Common myeloid progenitor, CD34-positive (primary cell): ENCODE results near the gene MSS51.

Experiments used
- CTCF ChIA-PET: fragments of 350-600 bp; sonication (Branson Sonifier 250); formaldehyde crosslinking; loops from one replicate; lab custom pipeline; 2021; ENCODE audit warnings: antibody characterized with exemption; lab: Charles Lee
- POLR2A ChIA-PET: fragments of 350-600 bp; sonication (Branson Sonifier 250); formaldehyde crosslinking; loops from one replicate; lab custom pipeline; 2021; ENCODE audit warnings: antibody characterized with exemption; lab: Charles Lee
- DNase-seq, 3 donors: peaks; one replicate each; pipeline versions ENCODE4 v3.0.0 to v3.0.0-alpha.2; 2013
- H3K27ac ChIP-seq, 2 experiments: 1 replicate in 1 of 2; 2 replicates in 1 of 2; pipeline ENCODE4 v1.7.0; 2013; ENCODE audit warnings: inconsistent platforms in 2 of 2, low read length in 2 of 2, mild to moderate bottlenecking in 2 of 2, low read depth in 1 of 2, moderate library complexity in 1 of 2; ENCODE audit not compliant: severe bottlenecking in 2 of 2, insufficient read depth in 1 of 2, poor library complexity in 1 of 2
- H3K27me3 ChIP-seq, 5 experiments: replicated peaks in 2 of 5; 1 replicate in 3 of 5; 2 replicates in 2 of 5; pipeline versions ENCODE4 v1.6.1 to v1.7.0; 2013; ENCODE audit warnings: low read length in 4 of 5, mild to moderate bottlenecking in 2 of 5, moderate library complexity in 2 of 5, inconsistent platforms in 1 of 5; ENCODE audit not compliant: insufficient read depth in 5 of 5, control insufficient read depth in 4 of 5
- H3K36me3 ChIP-seq, 4 experiments: 1 replicate in 2 of 4; 2 replicates in 2 of 4; pipeline versions ENCODE4 v1.6.1 to v1.7.0; 2013; ENCODE audit warnings: low read length in 3 of 4, control low read depth in 1 of 4, mild to moderate bottlenecking in 1 of 4; ENCODE audit not compliant: control insufficient read depth in 4 of 4, insufficient read depth in 4 of 4
- H3K4me1 ChIP-seq, 4 experiments: 1 replicate in 3 of 4; 2 replicates in 1 of 4; pipeline versions ENCODE4 v1.6.1 to v1.7.1; 2013; ENCODE audit warnings: low read length in 3 of 4, mild to moderate bottlenecking in 3 of 4, control low read depth in 1 of 4, inconsistent platforms in 1 of 4, moderate library complexity in 1 of 4; ENCODE audit not compliant: control insufficient read depth in 4 of 4, insufficient read depth in 4 of 4; ENCODE audit errors: control extremely low read depth in 1 of 4
- H3K4me3 ChIP-seq, 7 experiments: 1 replicate in 4 of 7; 2 replicates in 3 of 7; pipeline versions ENCODE4 v1.5.1 to v1.7.0; 2013; ENCODE audit warnings: mild to moderate bottlenecking in 7 of 7, low read length in 6 of 7, moderate library complexity in 6 of 7, inconsistent platforms in 2 of 7, low read depth in 2 of 7, control low read depth in 1 of 7; ENCODE audit not compliant: insufficient read depth in 4 of 7, control insufficient read depth in 1 of 7; ENCODE audit errors: extremely low read depth in 1 of 7
- H3K9me3 ChIP-seq, 5 experiments: 1 replicate in 4 of 5; 2 replicates in 1 of 5; pipeline versions ENCODE4 v1.6.1 to v1.7.1; 2013; ENCODE audit warnings: low read length in 4 of 5, mild to moderate bottlenecking in 2 of 5, inconsistent platforms in 1 of 5, low read depth in 1 of 5, moderate library complexity in 1 of 5; ENCODE audit not compliant: control insufficient read depth in 4 of 5, insufficient read depth in 2 of 5; ENCODE audit errors: control extremely low read depth in 1 of 5
- WGBS: methylation state at CpG from one replicate; pipeline ENCODE4 v1.1.5; 2013; ENCODE audit not compliant: insufficient coverage; 5-methylcytosine and 5-hydroxymethylcytosine counted together

The MSS51 gene

DNA sequence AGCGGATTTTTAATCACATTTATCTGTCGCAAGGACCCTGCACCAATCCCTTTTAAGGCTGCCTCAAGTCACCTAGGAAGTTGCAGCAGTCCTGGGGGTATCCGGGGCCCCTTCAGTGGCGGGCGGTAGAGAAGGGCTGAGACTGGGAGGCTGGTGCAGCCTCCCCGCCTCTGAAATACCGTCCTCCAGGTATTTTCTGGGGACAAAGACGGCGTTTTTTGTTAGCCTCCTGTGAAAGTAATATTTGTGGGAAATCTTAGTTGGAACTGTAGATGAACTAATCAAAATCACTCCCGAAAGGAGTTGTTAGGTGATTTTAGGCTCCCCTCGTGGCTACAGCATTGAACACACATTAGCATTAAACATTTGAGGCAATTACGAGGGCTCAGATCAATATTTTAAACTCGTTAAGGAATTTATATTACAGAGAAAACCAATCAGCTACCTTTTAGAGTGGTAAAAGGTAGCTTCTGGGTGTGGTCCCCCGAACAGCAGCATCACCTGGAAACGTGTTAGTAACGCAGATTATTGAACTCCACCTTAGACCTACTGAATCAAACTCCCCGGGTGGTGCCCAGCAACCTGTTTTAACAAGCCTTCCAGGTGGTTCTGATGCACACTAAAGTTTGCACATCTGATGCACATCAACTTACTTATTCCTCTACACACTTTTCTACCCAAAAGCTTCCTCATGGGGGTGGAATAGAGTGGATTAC, 19.0 kb downstream of the MSS51 start:
- POLR2A ChIA-PET, result no interaction called here
- peak overlapping the region; percentile 33 to 98 for H3K27ac ChIP-seq
- CTCF ChIA-PET, result interaction anchor here (1.4 kb wide), 1 partner anchor 13 kb away, joined by 3 read pairs; no protein-coding TSS in a partner anchor
- H3K27me3 ChIP-seq, result peaks cover 0 to 1% (median 0%) of the 10 kb centered on the region in 5 experiments
- H3K4me3 ChIP-seq, result peak overlapping the region; percentile 74 to 97 (median 95)
- H3K9me3 ChIP-seq, result no peaks in the 10 kb centered on the region
- 2% methylated on average over 9 of the region's 17 CpGs for WGBS
- H3K36me3 ChIP-seq, result no peaks in the 10 kb centered on the region
- DNase-seq, result peak in 1 of 3 donors; percentile 7
- H3K4me1 ChIP-seq, result peaks cover 9 to 27% (median 19%) of the 10 kb centered on the region in 4 experiments

DNA sequence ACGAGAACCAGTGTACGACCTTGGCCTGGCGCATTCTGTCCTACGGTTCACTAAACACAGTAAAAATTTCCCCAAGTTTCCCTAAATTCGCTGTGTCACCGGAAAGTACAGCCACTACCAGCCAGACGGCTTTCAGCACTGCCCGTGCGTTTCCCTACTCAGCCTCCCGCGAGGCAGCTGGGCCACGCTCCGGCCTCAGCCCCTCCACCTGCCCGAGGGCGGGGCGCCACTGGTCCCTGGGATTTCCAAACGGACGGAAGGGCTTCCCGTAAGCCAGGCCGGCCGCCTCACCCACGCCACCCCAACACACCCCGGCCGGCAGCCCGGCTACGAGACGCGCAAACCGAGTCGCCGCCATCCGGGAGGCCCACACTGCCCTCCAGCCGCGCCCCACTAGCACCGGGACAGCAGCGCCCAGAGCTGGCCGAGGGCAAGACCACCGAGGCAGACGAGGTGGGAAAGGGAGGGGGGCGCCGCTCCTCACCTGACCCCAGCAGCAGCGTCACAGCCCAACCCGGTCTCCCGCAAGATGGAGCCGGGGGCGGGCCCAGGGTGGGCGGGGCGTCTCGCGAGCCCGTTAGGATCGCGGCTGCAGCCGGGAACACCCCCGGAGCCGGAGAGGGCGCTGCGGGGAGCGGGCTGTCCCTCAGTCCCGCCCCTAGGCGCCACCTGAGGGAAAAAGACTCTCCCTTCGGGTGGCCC, 19.7 kb downstream of the MSS51 start, which contains the start of gene ANXA7:
Gene ANXA7 (minus strand): TSS at position 531 of the 702 bp plus-strand sequence. CDS start 13,202 bp downstream, outside the sequence.
- Histone ChIP-seq H3K4me3 (peak within 1 kb of the TSS; percentile 74 to 97 (median 95)), H3K27ac (peak within 1 kb of the TSS; percentile 96 to 98), H3K36me3 (no peaks in the 10 kb centered on the region), H3K9me3 (no peaks in the 10 kb centered on the region), H3K4me1 (peaks cover 9 to 32% (median 20%) of the 10 kb centered on the region in 4 experiments), H3K27me3 (peaks cover 0 to 1% (median 0%) of the 10 kb centered on the region in 5 experiments)
- WGBS, result 0% methylated on average over 51 of the region's 62 CpGs
- DNase-seq, result peak; percentile 89 to 94 (median 93)
- CTCF ChIA-PET, result interaction anchor here (1.4 kb wide), 1 partner anchor 12 kb away, joined by 3 read pairs; no protein-coding TSS in a partner anchor
- POLR2A ChIA-PET, result interaction anchor here (1.4 kb wide), 1 partner anchor 161 kb away, joined by 3 read pairs; the partner anchor contains the start of gene MRPS16

DNA sequence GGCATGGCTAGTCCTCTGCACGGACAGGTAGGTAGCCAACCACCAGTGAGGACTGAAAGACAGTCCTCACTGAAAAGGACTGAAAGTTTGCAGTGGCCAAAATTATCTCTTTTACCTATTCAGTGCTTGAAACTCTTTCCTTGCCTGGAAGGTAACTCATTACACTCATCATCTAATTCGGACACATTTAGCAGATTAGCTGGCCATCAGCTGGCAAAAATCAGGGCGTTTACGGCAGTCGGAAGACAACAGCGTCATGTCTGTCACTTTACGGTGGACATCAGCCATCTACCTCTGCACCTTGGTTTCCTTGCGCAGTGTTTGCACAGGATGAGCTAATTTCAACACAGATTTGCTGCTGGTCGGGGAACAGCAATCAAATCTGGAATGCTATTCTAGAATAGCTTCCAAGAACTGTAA, 20.2 kb downstream of the MSS51 start:
- H3K4me3 ChIP-seq, result peak overlapping the region; percentile 74 to 97 (median 95)
- H3K27ac ChIP-seq, result peak overlapping the region; percentile 96 to 98
- POLR2A ChIA-PET, result interaction anchor here (0.7 to 1.4 kb wide), 2 partner anchors 18 to 160 kb away, joined by 3 read pairs; partner anchors contain the start of gene MRPS16
- peaks cover 0 to 1% (median 0%) of the 10 kb centered on the region in 5 experiments for H3K27me3 ChIP-seq
- peaks cover 9 to 32% (median 20%) of the 10 kb centered on the region in 4 experiments for H3K4me1 ChIP-seq
- DNase-seq, result peak; percentile 60 to 86 (median 81)
- WGBS, result 0% methylated on average over 9 of the region's 9 CpGs
- H3K9me3 ChIP-seq, result no peaks in the 10 kb centered on the region
- CTCF ChIA-PET, result interaction anchor here (0.6 to 2.2 kb wide), 3 partner anchors 12 to 57 kb away, joined by 3 to 4 read pairs (median 3); no protein-coding TSS in a partner anchor
- H3K36me3 ChIP-seq, result peaks cover 0 to under 1% (median 0%) of the 10 kb centered on the region in 4 experiments

DNA sequence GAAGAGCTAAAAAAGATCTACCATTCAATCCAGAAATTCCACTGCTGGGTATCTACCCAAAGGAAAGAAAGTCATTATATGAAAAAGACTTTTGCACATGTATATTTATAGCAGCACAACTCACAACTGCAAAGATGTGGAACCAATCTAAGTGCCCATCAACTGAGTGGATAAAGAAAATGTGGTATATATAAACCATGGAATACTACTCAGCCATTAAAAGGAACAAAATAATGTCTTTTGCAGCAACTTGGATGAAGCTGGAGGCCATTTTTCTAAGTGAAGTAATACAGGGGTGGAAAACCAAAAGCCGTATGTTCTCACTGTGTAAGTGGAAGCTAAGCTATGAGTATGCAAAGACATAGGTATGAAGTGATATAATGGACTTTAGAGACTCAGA, 22.5 kb downstream of the MSS51 start:
- no peak for DNase-seq
- Histone ChIP-seq H3K27me3 (peaks cover 0 to 1% (median 0%) of the 10 kb centered on the region in 5 experiments), H3K4me3 (no peak overlapping the region), H3K27ac (no peak overlapping the region), H3K9me3 (no peaks in the 10 kb centered on the region), H3K36me3 (peaks cover 0 to 7% (median 3%) of the 10 kb centered on the region in 4 experiments), H3K4me1 (peaks cover 9 to 32% (median 20%) of the 10 kb centered on the region in 4 experiments)
- CTCF ChIA-PET, result interaction anchor here (1.3 to 2.2 kb wide), 2 partner anchors 9 to 41 kb away, joined by 4 read pairs; no protein-coding TSS in a partner anchor
- POLR2A ChIA-PET, result no interaction called here
- no CpG with 5 or more reads among the region's 1 CpG for WGBS

DNA sequence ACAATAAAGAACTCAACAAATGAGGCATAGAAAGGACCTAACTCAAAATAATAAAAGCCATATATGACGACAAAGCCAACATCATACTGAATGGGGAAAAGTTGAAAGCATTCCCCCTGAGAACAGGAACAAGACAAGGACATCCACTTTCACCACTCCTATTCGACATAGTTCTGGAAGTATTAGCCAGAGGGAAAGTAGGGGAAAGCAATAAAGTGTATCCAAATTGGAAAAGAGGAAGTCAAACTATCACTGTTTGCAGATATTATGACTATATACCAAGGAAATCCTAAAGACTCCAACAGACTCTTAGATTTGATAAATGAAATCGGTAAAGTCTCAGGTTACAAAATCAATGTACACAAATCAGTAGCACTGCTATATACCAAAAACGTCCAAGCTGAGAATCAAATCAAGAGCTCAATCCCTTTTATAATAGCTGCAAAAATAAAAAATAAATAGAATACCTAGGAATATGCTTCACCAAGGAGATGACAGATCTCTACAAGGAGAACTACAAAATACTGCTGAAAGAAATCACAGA, 24.3 kb downstream of the MSS51 start:
- Histone ChIP-seq H3K9me3 (no peaks in the 10 kb centered on the region), H3K4me3 (no peak overlapping the region), H3K27ac (no peak overlapping the region), H3K4me1 (peaks cover 9 to 23% (median 13%) of the 10 kb centered on the region in 4 experiments), H3K27me3 (no peaks in the 10 kb centered on the region), H3K36me3 (peaks cover 0 to 7% (median 3%) of the 10 kb centered on the region in 4 experiments)
- no CpG with 5 or more reads among the region's 4 CpGs for WGBS
- no peak for DNase-seq
- ChIA-PET POLR2A (interaction anchor here (0.6 kb wide), 1 partner anchor 164 kb away, joined by 4 read pairs; no protein-coding TSS in a partner anchor), CTCF (interaction anchor here (1.0 kb wide), 1 partner anchor 205 kb away, joined by 4 read pairs; no protein-coding TSS in a partner anchor)

DNA sequence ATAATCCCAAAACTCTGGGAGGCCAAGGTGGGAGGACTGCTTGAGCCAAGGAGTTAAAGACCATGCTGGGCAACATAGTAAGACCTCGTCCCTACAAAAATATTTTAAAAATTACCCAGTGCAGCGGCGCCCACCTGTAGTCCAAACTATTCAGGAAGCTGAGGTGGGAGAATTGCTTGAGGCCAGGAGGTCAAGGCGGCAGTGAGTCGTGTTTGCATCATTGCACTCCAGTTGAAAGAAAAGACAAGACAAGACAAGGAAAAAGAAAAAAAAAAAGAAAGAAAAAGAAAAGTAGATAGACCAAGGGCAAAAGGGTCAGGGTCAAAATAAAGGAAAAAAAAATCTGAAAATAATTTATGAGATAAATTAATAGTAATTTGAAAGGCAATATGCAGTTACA, 25.3 kb downstream of the MSS51 start:
- Histone ChIP-seq H3K4me3 (no peak overlapping the region), H3K4me1 (peaks cover 5 to 20% (median 10%) of the 10 kb centered on the region in 4 experiments), H3K27me3 (no peaks in the 10 kb centered on the region), H3K9me3 (no peaks in the 10 kb centered on the region), H3K27ac (no peak overlapping the region), H3K36me3 (peaks cover 0 to 7% (median 3%) of the 10 kb centered on the region in 4 experiments)
- 100% methylated on average over 4 of the region's 5 CpGs for WGBS
- POLR2A ChIA-PET, result no interaction called here
- DNase-seq, result no peak
- CTCF ChIA-PET, result no interaction called here
